Skeletal muscle satellite cell (primary cell): Measurements from ENCODE around the gene CSF1R. TPM values are rescaled to one million over a fixed set of nuclear protein-coding genes. Genes with fewer than 3 reads are reported as not detected.

Experiments
- H3K27me3 ChIP-seq: 2 replicates; pipeline ENCODE4 v1.7.0; 2013; ENCODE audit warnings: low read length; ENCODE audit not compliant: control insufficient read depth, insufficient read depth
- H3K36me3 ChIP-seq: 2 replicates; pipeline ENCODE4 v1.7.0; 2013; ENCODE audit warnings: mild to moderate bottlenecking, control low read depth, low read length; ENCODE audit not compliant: insufficient read depth
- H3K4me1 ChIP-seq: 2 replicates; pipeline ENCODE4 v1.7.0; 2013; ENCODE audit warnings: low read length; ENCODE audit not compliant: control insufficient read depth, insufficient read depth
- H3K4me2 ChIP-seq: 2 replicates; pipeline ENCODE4 v1.7.0; 2013; ENCODE audit warnings: mild to moderate bottlenecking, low read length
- H3K4me3 ChIP-seq: 2 replicates; pipeline ENCODE4 v1.7.0; 2013; ENCODE audit warnings: low read length
- H3K9ac ChIP-seq: 2 replicates; pipeline ENCODE4 v1.7.0; 2013; ENCODE audit warnings: mild to moderate bottlenecking, low read depth, low read length, moderate library complexity
- H3K9me3 ChIP-seq: replicated peaks from 2 replicates; pipeline ENCODE4 v1.7.0; 2013; ENCODE audit warnings: mild to moderate bottlenecking, control low read depth, low read length
- small RNA-seq: library from RNA; depleted of rRNA; stranded (forward); fragments of <200 nt; gene quantifications from one replicate; pipeline ENCODE3, GENCODE V24; 2012

CSF1R gene

DNA sequence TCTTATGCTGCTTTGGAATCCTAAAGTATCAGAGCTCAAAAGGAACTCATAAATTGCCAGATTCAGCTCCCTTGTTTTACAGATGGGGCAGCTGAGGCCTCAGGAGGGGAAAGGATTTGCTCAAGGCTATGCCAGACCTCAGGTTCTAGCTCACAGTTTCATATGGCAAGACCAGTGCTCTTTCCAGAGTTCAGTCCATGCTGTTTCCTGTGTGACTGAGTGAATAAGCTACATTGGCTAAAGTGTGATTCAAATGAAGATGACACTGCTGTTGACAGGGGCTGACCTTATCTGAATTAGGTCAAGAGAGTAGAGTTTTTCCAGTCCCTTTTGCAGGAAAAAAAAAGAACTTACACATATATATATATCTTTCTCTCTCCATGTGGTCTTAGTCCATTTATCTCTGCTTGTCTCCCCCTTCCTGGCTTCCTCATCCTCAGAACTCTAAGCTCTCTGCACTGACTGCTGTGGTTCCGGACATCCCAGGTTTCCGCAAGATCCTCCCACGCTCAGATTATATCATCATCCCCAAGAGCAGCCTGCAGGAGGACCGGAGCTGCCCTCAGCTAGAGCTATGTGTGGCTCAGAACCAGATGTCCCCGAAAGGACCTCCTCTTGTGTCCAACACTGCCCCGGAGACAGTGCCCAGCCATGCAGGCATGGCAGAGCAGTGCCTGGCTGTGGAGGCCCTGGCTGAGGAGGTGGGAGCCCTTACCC, 76.5 kb downstream of the CSF1R start:
- no peaks in the 10 kb centered on the region for H3K9me3 ChIP-seq
- no peaks in the 10 kb centered on the region for H3K27me3 ChIP-seq
- peaks cover 88% of the 10 kb centered on the region for H3K36me3 ChIP-seq
- no peak overlapping the region for H3K9ac ChIP-seq
- H3K4me2 ChIP-seq: no peak overlapping the region
- no peak overlapping the region for H3K4me3 ChIP-seq
- no peaks in the 10 kb centered on the region for H3K4me1 ChIP-seq

DNA sequence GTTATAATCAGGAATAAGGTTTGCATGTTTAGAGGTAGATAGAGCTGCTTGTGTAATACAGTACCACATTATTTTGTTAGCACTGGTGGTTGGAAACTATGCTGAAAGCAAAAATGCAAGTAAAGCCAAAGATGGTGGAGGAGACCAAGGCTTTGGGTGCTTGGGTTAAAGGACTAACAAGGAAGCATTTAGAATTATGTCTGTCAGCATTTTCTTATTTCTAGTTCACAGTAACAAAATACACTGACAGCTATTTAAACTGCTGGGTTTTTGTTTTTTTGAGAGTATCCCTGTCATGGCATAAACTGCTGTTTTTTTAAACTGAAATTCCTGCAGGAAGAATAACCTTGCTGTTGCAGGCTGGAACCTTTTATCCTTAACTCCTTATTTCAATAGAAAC, 79.3 kb downstream of the CSF1R start:
- H3K27me3 ChIP-seq: no peaks in the 10 kb centered on the region
- peaks cover 66% of the 10 kb centered on the region for H3K36me3 ChIP-seq
- no peak overlapping the region for H3K4me3 ChIP-seq
- no peaks in the 10 kb centered on the region for H3K9me3 ChIP-seq
- no peak overlapping the region for H3K9ac ChIP-seq
- no peak overlapping the region for H3K4me2 ChIP-seq
- peaks cover 12% of the 10 kb centered on the region for H3K4me1 ChIP-seq

DNA sequence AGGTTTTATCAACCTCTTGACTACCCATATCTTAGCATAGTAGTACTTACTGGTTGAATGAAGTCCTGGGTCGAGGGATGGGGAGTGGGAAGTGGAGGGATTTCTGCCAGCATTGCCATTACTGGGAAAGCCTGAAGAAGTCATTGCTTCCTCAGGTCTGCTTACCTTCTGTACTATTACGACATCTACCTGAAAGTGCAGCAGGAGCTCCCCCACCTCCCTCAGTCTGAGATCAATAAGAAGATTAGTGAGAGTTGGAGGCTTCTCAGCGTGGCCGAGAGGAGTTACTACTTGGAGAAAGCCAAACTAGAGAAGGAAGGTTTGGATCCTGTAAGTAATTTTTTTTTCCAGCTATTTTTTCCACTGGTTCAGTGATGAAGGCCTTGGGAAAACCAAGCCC, 80.0 kb downstream of the CSF1R start:
- Histone ChIP-seq H3K36me3 (peaks cover 62% of the 10 kb centered on the region), H3K27me3 (no peaks in the 10 kb centered on the region), H3K9ac (no peak overlapping the region), H3K4me3 (no peak overlapping the region), H3K4me1 (peaks cover 12% of the 10 kb centered on the region), H3K9me3 (no peaks in the 10 kb centered on the region), H3K4me2 (no peak overlapping the region)

Small RNA genes within 50 kb of the gene (small RNA-seq; reads per million reads assigned to genes)
- not detected for gene RF00019
